ENCODE measurements around the gene TYMS. TPM values are rescaled to one million over a fixed set of nuclear protein-coding genes. Genes with fewer than 3 reads are reported as not detected.

Gene TYMS
- total RNA-seq, 1 experiment from 2014 or later, result 66.6 TPM

- no peak for DNase-seq (ENCODE audit: low spot score)
Observed at GRCh38 chr18:644395-645004, 13.0 kb upstream of the TYMS start.

DNA sequence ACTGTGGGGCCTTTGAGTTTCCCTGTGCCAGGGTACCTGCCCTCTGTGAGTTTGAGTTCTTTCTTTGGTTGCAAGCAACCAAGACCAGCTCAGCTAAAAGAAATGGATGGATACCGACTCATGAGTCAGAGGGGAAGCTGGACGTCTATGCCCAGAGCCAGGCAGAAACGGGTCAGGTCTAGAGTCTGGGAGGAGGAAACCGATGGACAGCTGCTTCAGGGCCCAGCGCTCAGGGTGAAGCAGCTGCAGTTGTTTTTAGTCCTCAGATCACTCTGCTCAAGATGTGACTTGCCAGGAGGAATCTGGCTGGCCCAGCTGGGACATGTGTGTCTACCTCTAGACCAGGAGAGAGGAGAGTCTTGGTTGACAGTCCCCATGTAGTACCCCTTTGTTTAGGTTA lies 10.1 kb upstream of the TYMS start:
- DNase-seq (ENCODE audit: low spot score), result no peak

DNA sequence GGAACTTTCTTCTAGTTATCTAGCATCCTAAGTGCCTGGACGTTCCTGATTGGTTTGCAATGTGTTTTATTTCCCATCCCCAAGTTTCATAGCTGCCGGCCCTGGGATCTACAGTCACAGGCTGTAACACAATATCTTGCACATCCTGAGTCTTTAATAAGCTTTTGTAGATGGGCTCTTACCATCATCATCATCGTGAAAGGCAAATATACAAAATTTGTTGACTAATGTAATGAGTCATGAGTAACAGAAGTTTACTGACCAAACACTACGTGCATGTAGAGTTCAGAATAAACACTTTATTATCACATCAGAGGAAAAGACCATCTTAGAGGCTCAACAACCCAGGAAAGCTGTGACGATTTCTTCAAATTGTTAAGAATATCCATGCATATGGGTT lies 8.1 kb upstream of the TYMS start:
- DNase-seq (ENCODE audit: low spot score), result peak; percentile 70

DNA sequence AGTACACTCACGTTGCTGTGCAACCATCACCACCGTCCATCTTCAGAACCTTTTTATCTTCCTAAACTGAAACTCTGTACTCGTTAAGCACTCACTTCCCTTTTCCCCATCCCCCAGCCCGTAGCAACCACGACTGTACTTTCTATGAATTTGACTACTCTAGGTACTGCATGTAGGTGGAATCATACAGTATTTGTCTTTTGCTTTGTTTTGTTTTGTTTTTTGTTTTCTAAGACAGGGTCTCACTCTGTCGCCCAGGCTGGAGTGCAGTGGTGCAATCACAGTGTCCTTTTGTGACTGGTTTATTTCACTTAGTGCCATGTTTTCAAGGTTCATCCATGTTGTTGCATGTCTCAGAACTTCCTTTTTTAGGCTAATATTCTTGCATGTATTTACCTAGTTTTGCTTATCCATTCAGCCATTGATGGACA lies 7.0 kb upstream of the TYMS start:
- DNase-seq (ENCODE audit: low spot score), result no peak

GRCh38 chr18:652131-652530 lies 5.3 kb upstream of the TYMS start:
- peak; percentile 47 for DNase-seq (ENCODE audit: low spot score)

DNA sequence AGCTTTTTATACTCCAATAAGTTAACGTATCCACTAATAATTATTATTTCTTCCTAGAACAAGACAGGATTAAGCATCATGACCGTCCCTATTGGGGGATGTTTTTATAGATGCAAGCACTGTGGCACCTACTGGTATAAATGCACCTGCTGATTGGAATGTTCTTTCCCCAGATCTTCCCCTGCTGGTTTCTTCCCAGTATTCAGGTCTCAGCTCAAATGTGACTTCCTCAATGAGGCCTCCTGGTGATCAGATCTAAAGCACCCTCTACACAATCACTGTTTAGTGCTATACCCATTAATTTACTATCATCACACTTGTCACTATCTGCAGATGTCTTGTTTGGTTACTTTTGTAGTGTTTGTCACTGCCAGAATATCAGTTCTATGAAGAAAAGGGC lies 3.9 kb upstream of the TYMS start:
- no peak for DNase-seq (ENCODE audit: low spot score)

- no peak for DNase-seq (ENCODE audit: low spot score)
Observed at GRCh38 chr18:654601-655000, 2.9 kb upstream of the TYMS start.

DNA sequence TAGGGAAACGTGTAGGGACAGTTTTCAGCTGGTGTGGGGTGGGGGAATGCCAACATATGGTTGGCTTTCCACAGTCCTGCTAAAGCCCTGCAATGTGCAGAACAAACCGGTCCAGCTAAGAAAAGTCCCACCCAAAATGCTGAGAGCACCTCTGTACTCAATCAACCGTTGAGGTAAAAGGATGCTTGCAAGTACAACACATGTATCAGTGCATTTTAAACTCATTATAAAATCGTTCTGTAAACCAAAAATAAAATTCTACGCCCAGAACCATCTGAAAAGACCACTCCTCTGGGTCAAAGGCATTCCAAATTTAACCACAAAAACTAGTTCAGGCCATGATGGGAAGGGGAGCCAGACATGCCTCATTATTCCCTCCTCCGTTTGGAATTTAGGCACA lies 2.0 kb upstream of the TYMS start:
- DNase-seq (ENCODE audit: low spot score), result no peak

- DNase-seq (ENCODE audit: low spot score), result peak; percentile 88
Observed at GRCh38 chr18:658001-658946, 821 bp downstream of the TYMS start.

- no peak for DNase-seq (ENCODE audit: low spot score)
Observed at GRCh38 chr18:658947-659533, 1.6 kb downstream of the TYMS start.

GRCh38 chr18:659597-659996 lies 2.1 kb downstream of the TYMS start:
- DNase-seq (ENCODE audit: low spot score), result no peak

- no peak for DNase-seq (ENCODE audit: low spot score)
Observed at GRCh38 chr18:662197-662596, 4.7 kb downstream of the TYMS start.

DNA sequence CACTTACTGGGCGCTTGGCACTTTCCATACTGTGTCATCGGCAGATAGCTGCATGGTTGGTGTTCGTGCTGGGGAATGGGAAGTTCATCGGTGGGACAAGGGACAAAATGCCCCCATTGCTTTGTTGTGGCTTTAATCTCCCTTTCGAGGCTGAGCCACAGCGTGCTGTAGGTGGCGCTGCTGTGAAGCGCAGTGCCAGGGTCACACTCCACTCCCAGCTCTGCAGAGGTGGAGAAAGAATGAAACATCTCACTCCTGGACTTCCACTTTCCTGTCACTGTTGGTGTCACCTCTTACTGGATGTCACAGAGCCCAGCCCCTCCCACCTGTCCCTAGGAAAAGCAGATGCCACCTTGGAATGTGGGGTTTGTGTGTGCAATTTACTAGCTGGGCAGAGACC lies 8.7 kb downstream of the TYMS start:
- DNase-seq (ENCODE audit: low spot score), result no peak

GRCh38 chr18:666628-667027 lies 9.2 kb downstream of the TYMS start:
- no peak for DNase-seq (ENCODE audit: low spot score)

- no peak for DNase-seq (ENCODE audit: low spot score)
Observed at GRCh38 chr18:668260-668659, 10.8 kb downstream of the TYMS start.

GRCh38 chr18:669077-669476 lies 11.6 kb downstream of the TYMS start:
- no peak for DNase-seq (ENCODE audit: low spot score)

- no peak for DNase-seq (ENCODE audit: low spot score)
Observed at GRCh38 chr18:670522-670921, 13.1 kb downstream of the TYMS start.

DNA sequence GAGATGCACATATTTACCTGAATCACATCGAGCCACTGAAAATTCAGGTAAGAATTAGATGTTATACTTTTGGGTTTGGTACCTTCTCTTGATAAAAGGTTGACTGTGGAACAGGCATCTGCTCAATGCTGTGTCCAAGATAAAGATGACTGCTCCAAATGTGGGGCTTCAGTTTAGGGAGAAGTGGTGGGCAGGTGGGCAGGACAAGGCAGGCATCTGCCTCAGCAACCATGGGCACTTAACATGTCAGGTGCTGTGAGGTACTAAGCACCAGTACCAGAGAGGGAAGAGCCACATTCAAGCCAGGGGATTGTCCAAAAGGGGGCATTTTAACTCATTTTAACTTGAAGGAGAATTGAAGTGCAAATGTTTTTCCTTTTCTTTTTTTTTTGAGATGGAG lies 14.0 kb downstream of the TYMS start:
- DNase-seq (ENCODE audit: low spot score), result no peak

DNA sequence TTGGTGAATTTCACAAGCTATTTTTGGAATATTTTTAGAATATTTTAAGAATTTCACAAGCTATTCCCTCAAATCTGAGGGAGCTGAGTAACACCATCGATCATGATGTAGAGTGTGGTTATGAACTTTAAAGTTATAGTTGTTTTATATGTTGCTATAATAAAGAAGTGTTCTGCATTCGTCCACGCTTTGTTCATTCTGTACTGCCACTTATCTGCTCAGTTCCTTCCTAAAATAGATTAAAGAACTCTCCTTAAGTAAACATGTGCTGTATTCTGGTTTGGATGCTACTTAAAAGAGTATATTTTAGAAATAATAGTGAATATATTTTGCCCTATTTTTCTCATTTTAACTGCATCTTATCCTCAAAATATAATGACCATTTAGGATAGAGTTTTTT lies 15.9 kb downstream of the TYMS start:
- no peak for DNase-seq (ENCODE audit: low spot score)

- no peak for DNase-seq (ENCODE audit: low spot score)
Observed at GRCh38 chr18:673769-674168, 16.3 kb downstream of the TYMS start.

GRCh38 chr18:675307-675706 lies 17.9 kb downstream of the TYMS start:
- no peak for DNase-seq (ENCODE audit: low spot score)

DNA sequence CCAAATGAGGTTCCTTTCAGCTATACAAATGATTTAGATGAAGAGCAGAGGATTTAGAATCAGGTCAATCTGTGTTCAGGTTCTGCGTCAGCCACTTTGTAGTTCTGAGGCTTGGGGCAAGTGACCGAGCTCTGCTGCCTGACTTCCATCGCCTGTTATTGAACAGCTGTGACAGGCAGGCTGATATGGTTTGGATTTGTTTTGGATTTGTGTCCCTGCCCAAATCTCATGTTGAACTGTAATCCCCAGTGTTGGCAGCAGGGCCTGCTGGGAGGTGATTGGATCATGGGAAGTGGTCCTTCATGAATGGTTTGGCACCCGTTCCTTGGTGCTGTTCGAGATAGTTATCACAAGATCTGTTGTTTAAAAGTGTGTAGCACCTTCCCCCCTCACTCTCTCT lies 18.6 kb downstream of the TYMS start:
- no peak for DNase-seq (ENCODE audit: low spot score)

- DNase-seq (ENCODE audit: low spot score), result no peak
Observed at GRCh38 chr18:676736-677135, 19.3 kb downstream of the TYMS start.
